Mesenchymal stem cell (in vitro differentiated cells and primary cell): Measurements from ENCODE around the gene TLCD5.

Experiments used
- DNase-seq: peaks from one replicate; pipeline ENCODE4 v3.0.0-alpha.2; 2013
- H2AFZ ChIP-seq: one replicate; pipeline ENCODE4 v1.6.1; 2013; ENCODE audit warnings: low read depth, mild to moderate bottlenecking, control low read depth, inconsistent platforms, low read length, moderate library complexity
- H2AK5ac ChIP-seq: 2 replicates; pipeline ENCODE4 v1.6.1; 2013; ENCODE audit warnings: low read length, moderate library complexity, mild to moderate bottlenecking, inconsistent platforms; ENCODE audit not compliant: severe bottlenecking
- H2BK120ac ChIP-seq: one replicate; pipeline ENCODE4 v1.6.1; 2013; ENCODE audit warnings: low read depth, mild to moderate bottlenecking, inconsistent platforms, low read length, moderate library complexity
- H2BK12ac ChIP-seq, 2 experiments: one replicate each; pipeline ENCODE4 v1.6.1; 2013; ENCODE audit warnings: inconsistent platforms in 2 of 2, low read length in 2 of 2, mild to moderate bottlenecking in 2 of 2, moderate library complexity in 2 of 2, control low read depth in 1 of 2
- H2BK15ac ChIP-seq: one replicate; pipeline ENCODE4 v1.6.1; 2013; ENCODE audit warnings: mild to moderate bottlenecking, low read depth, inconsistent platforms; ENCODE audit not compliant: poor library complexity, severe bottlenecking
- H2BK5ac ChIP-seq: 2 replicates; pipeline ENCODE4 v1.6.1; 2013; ENCODE audit warnings: low read depth, mild to moderate bottlenecking, low read length, control low read depth, inconsistent platforms; ENCODE audit not compliant: poor library complexity, severe bottlenecking
- H3K14ac ChIP-seq, 2 experiments: one replicate each; pipeline ENCODE4 v1.6.1; 2013; ENCODE audit warnings: inconsistent platforms in 2 of 2, low read length in 2 of 2, control low read depth in 1 of 2, mild to moderate bottlenecking in 1 of 2, moderate library complexity in 1 of 2
- H3K18ac ChIP-seq, 2 experiments: one replicate each; pipeline ENCODE4 v1.6.1; 2013; ENCODE audit warnings: inconsistent platforms in 2 of 2, low read length in 2 of 2, control low read depth in 1 of 2, low read depth in 1 of 2, mild to moderate bottlenecking in 1 of 2
- H3K23ac ChIP-seq, 2 experiments: one replicate each; pipeline ENCODE4 v1.6.1; 2013; ENCODE audit warnings: inconsistent platforms in 2 of 2, low read length in 2 of 2, mild to moderate bottlenecking in 2 of 2, moderate library complexity in 2 of 2, control low read depth in 1 of 2
- H3K27ac ChIP-seq: 2 replicates; pipeline ENCODE4 v1.5.1; 2013; ENCODE audit warnings: mild to moderate bottlenecking, moderate library complexity, low read length, control low read depth, inconsistent platforms; ENCODE audit not compliant: poor library complexity, severe bottlenecking
- H3K27me3 ChIP-seq, 2 experiments: 2 replicates each; pipeline versions ENCODE4 v1.6.1 to v1.7.0; 2013; ENCODE audit warnings: low read length in 2 of 2, mild to moderate bottlenecking in 2 of 2, moderate library complexity in 2 of 2, control low read depth in 1 of 2, inconsistent platforms in 1 of 2; ENCODE audit not compliant: control insufficient read depth in 1 of 2, insufficient read depth in 1 of 2
- H3K36me3 ChIP-seq, 2 experiments: 2 replicates each; pipeline versions ENCODE4 v1.6.1 to v1.7.0; 2013; ENCODE audit warnings: low read length in 2 of 2, control low read depth in 1 of 2, inconsistent platforms in 1 of 2, low read depth in 1 of 2, mild to moderate bottlenecking in 1 of 2; ENCODE audit not compliant: insufficient read depth in 2 of 2, control insufficient read depth in 1 of 2
- H3K4ac ChIP-seq, 2 experiments: one replicate each; pipeline ENCODE4 v1.6.1; 2013; ENCODE audit warnings: inconsistent platforms in 2 of 2, low read length in 2 of 2, mild to moderate bottlenecking in 2 of 2, moderate library complexity in 2 of 2, control low read depth in 1 of 2, low read depth in 1 of 2
- H3K4me1 ChIP-seq: 2 replicates; pipeline ENCODE4 v1.6.1; 2013; ENCODE audit warnings: low read depth, low read length, control low read depth; ENCODE audit not compliant: control insufficient read depth, insufficient read depth
- H3K4me2 ChIP-seq: 2 replicates; pipeline ENCODE4 v1.6.1; 2013; ENCODE audit warnings: low read length, mild to moderate bottlenecking, inconsistent platforms; ENCODE audit not compliant: poor library complexity, severe bottlenecking
- H3K4me3 ChIP-seq, 2 experiments: 2 replicates each; pipeline versions ENCODE4 v1.5.1 to v1.7.0; 2013; ENCODE audit warnings: low read length in 2 of 2, mild to moderate bottlenecking in 2 of 2, control low read depth in 1 of 2, low read depth in 1 of 2; ENCODE audit not compliant: insufficient read depth in 1 of 2
- H3K79me1 ChIP-seq: replicated peaks from 2 replicates; pipeline ENCODE4 v1.6.1; 2013; ENCODE audit warnings: mild to moderate bottlenecking, control low read depth, low read length, inconsistent platforms; ENCODE audit not compliant: poor library complexity, severe bottlenecking
- H3K9ac ChIP-seq: 2 replicates; pipeline ENCODE4 v1.7.0; 2013; ENCODE audit warnings: mild to moderate bottlenecking, low read length, moderate library complexity
- H3K9me3 ChIP-seq: 2 replicates; pipeline ENCODE4 v1.7.0; 2013; ENCODE audit warnings: mild to moderate bottlenecking, low read length; ENCODE audit not compliant: control insufficient read depth
- H4K8ac ChIP-seq: one replicate; pipeline ENCODE4 v1.6.1; 2013; ENCODE audit warnings: inconsistent platforms, mild to moderate bottlenecking, low read length, moderate library complexity
- H4K91ac ChIP-seq: one replicate; pipeline ENCODE4 v1.6.1; 2013; ENCODE audit warnings: mild to moderate bottlenecking, low read length, inconsistent platforms
- WGBS: methylation state at CpG from one replicate; pipeline ENCODE4 v1.1.7; 2013; ENCODE audit warnings: mixed read lengths; 5-methylcytosine and 5-hydroxymethylcytosine counted together

TLCD5 gene

DNA sequence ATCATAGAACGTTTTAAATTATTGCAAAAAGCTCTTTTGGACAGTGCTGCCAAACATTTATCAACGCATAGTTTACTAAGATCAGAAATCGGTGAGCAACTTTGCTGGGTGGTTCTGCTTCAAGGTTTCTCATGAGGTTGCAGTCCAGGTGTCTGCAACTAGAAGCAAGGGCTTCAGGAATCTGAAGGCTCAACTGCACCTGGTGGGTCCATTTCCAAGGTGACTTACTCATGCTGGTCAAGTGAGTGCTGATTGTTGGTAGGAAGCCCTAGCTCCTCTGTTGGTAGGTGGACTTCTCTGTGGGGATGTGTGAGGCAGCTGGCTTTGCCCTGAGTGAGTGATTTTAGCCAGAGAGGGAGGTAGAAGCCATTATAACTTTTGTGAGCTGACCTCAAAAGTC lies 33.6 kb downstream of the TLCD5 start:
- Histone ChIP-seq H3K27ac (no peak overlapping the region), H2AFZ (no peak overlapping the region), H2AK5ac (no peak overlapping the region), H3K14ac (no peak overlapping the region), H3K9ac (no peak overlapping the region), H2BK12ac (no peak overlapping the region), H3K4ac (no peak overlapping the region), H3K4me3 (no peak overlapping the region), H3K79me1 (no peaks in the 10 kb centered on the region), H4K8ac (no peak overlapping the region), H3K23ac (no peak overlapping the region), H3K9me3 (no peaks in the 10 kb centered on the region), H3K36me3 (no peaks in the 10 kb centered on the region), H3K18ac (no peak overlapping the region), H4K91ac (no peak overlapping the region), H2BK5ac (no peak overlapping the region), H3K4me1 (peaks cover 6% of the 10 kb centered on the region), H3K4me2 (no peak overlapping the region), H2BK15ac (no peak overlapping the region), H2BK120ac (no peak overlapping the region), H3K27me3 (no peaks in the 10 kb centered on the region)
- DNase-seq = no peak
- 99% methylated on average over 3 of the region's 3 CpGs for WGBS

DNA sequence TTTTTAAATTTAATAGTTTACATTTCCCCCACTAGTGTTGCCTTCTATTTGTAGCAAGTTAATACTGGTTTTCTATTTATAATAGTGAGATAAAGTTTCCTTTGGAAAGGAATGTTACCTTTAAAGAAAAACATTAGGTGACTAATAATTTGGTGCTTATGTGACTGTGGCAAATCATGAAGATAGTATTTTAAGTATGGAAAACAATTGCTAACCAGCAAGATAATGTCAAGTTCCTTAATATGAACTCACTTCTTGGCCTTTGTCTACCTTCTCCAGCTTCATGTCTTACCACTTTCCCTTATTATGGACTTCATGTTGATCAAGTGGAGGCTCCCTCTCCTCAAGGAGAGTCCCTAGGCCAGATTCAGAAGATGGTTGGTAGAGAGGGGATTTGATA lies 38.3 kb downstream of the TLCD5 start:
- Histone ChIP-seq H3K18ac (peak overlapping the region in 1 of 2 experiments; percentile 21), H3K9me3 (no peaks in the 10 kb centered on the region), H2AFZ (no peak overlapping the region), H3K14ac (no peak overlapping the region), H3K4me3 (no peak overlapping the region), H3K23ac (peak overlapping the region in 1 of 2 experiments; percentile 24), H3K27ac (peak overlapping the region; percentile 23), H2BK120ac (no peak overlapping the region), H4K8ac (no peak overlapping the region), H3K4me2 (peak overlapping the region; percentile 14), H2BK12ac (no peak overlapping the region), H3K27me3 (no peaks in the 10 kb centered on the region), H2BK5ac (no peak overlapping the region), H3K9ac (no peak overlapping the region), H3K4me1 (peaks cover 3% of the 10 kb centered on the region), H3K4ac (no peak overlapping the region), H4K91ac (no peak overlapping the region), H3K36me3 (no peaks in the 10 kb centered on the region), H3K79me1 (no peaks in the 10 kb centered on the region), H2BK15ac (no peak overlapping the region), H2AK5ac (no peak overlapping the region)
- no peak for DNase-seq

DNA sequence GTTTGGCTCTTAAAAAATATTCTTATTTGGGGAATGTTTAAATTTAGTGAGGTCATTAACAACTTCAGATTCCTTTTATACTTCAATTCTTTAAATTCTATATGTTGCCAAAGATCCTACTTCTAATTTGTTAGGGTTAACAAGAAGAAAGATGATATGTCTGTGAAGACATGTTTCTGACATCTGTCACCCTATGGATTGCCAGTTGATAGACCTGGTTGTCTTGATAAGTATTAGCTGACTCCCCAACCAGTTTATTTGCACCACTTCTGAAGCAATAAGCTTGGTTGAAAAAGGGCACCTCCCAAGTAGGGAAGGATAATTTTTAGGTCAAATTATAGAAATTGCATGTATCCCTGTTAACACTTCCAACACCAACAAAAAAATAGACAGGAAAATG lies 40.4 kb downstream of the TLCD5 start:
- H2BK15ac ChIP-seq = no peak overlapping the region
- H3K27me3 ChIP-seq = no peaks in the 10 kb centered on the region
- no peak overlapping the region for H3K4ac ChIP-seq
- H4K8ac ChIP-seq = no peak overlapping the region
- peaks cover 3% of the 10 kb centered on the region for H3K4me1 ChIP-seq
- no peak overlapping the region for H3K23ac ChIP-seq
- no peak overlapping the region for H2BK12ac ChIP-seq
- DNase-seq = no peak
- no peaks in the 10 kb centered on the region for H3K79me1 ChIP-seq
- no peak overlapping the region for H3K4me2 ChIP-seq
- no peak overlapping the region for H3K14ac ChIP-seq
- no peak overlapping the region for H4K91ac ChIP-seq
- H2BK120ac ChIP-seq = no peak overlapping the region
- H2AFZ ChIP-seq = no peak overlapping the region
- no peak overlapping the region for H3K4me3 ChIP-seq
- no peak overlapping the region for H3K27ac ChIP-seq
- no peak overlapping the region for H3K9ac ChIP-seq
- no peak overlapping the region for H2AK5ac ChIP-seq
- H3K9me3 ChIP-seq = no peaks in the 10 kb centered on the region
- no peak overlapping the region for H3K18ac ChIP-seq
- H2BK5ac ChIP-seq = no peak overlapping the region
- no peaks in the 10 kb centered on the region for H3K36me3 ChIP-seq

DNA sequence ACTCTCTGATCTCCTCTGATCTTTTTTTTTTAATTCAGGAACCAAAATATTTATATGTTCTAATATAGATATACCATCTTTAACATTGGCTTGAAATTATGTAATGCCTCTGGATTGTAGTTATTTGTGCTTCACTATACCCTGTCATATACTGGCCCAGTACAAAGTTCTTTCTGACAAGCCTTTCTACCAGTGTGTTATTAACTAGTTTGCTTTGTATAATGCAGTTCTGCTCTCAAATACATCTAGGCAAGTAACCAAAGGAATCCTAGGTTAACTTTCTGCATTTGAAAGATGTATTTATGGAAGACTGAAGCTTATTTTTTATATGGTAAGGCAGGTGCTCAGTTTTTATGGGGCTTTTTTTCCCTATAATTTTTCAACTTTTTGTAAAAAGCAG lies 47.2 kb downstream of the TLCD5 start:
- H3K27me3 ChIP-seq = no peaks in the 10 kb centered on the region
- H4K8ac ChIP-seq = no peak overlapping the region
- no peak for DNase-seq
- H2BK120ac ChIP-seq = no peak overlapping the region
- no peak overlapping the region for H3K9ac ChIP-seq
- H3K18ac ChIP-seq = no peak overlapping the region
- no peak overlapping the region for H3K4me2 ChIP-seq
- no peak overlapping the region for H2BK5ac ChIP-seq
- H3K9me3 ChIP-seq = no peaks in the 10 kb centered on the region
- no peak overlapping the region for H3K4ac ChIP-seq
- H2AFZ ChIP-seq = no peak overlapping the region
- no peak overlapping the region for H2BK12ac ChIP-seq
- H2BK15ac ChIP-seq = no peak overlapping the region
- no peak overlapping the region for H3K14ac ChIP-seq
- no peak overlapping the region for H2AK5ac ChIP-seq
- no peak overlapping the region for H4K91ac ChIP-seq
- H3K79me1 ChIP-seq = no peaks in the 10 kb centered on the region
- no peak overlapping the region for H3K23ac ChIP-seq
- H3K36me3 ChIP-seq = no peaks in the 10 kb centered on the region
- no peak overlapping the region for H3K27ac ChIP-seq
- no peak overlapping the region for H3K4me3 ChIP-seq
- H3K4me1 ChIP-seq = peaks cover 3% of the 10 kb centered on the region
